Measurements from ENCODE around the gene ADH7.

ADH7 gene

DNA sequence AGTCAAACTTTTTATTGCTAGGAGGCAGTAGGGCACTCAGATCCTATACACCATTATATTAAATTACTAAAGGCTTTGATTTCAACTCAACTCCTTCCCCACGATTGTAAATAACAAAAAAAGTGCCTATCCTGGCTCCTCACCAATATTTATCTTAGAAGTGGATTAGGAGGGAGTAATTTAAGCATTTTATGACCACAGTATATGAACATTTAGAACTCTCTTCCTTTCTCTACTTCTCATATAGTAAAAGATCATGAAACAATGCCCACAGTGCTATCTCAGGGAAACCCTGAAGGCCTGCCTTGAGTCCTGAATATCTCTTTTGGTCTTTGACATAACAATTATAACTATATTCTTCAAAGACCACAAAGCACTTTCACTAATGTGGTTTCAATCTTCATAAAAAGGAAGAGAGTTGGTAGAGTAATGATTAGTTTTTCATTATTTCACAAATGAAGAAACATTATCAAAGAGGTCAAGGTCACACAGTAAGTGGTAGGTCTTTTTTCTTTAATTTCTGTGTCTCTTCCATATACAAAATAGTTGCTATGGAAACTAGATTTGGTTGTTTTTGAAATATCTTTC, 53.5 kb downstream of the ADH7 start:
- TF ChIP-seq, protein P1, sequence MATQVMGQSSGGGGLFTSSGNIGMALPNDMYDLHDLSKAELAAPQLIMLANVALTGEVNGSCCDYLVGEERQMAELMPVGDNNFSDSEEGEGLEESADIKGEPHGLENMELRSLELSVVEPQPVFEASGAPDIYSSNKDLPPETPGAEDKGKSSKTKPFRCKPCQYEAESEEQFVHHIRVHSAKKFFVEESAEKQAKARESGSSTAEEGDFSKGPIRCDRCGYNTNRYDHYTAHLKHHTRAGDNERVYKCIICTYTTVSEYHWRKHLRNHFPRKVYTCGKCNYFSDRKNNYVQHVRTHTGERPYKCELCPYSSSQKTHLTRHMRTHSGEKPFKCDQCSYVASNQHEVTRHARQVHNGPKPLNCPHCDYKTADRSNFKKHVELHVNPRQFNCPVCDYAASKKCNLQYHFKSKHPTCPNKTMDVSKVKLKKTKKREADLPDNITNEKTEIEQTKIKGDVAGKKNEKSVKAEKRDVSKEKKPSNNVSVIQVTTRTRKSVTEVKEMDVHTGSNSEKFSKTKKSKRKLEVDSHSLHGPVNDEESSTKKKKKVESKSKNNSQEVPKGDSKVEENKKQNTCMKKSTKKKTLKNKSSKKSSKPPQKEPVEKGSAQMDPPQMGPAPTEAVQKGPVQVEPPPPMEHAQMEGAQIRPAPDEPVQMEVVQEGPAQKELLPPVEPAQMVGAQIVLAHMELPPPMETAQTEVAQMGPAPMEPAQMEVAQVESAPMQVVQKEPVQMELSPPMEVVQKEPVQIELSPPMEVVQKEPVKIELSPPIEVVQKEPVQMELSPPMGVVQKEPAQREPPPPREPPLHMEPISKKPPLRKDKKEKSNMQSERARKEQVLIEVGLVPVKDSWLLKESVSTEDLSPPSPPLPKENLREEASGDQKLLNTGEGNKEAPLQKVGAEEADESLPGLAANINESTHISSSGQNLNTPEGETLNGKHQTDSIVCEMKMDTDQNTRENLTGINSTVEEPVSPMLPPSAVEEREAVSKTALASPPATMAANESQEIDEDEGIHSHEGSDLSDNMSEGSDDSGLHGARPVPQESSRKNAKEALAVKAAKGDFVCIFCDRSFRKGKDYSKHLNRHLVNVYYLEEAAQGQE (IDR thresholded peaks at IDR 0.05; ENCODE audit: insufficient read depth in 1 of 2, low read depth in 2 of 2, low read length in 2 of 2): no peak
- no peak for TF ChIP-seq TAF1 (IDR thresholded peaks at IDR 0.05; ENCODE audit: borderline replicate concordance, insufficient read depth, low read length)
- TF ChIP-seq SIN3A (IDR thresholded peaks at IDR 0.05; ENCODE audit: borderline replicate concordance, insufficient read depth, low read length): no peak
- TF ChIP-seq POLR2AphosphoS5 (IDR thresholded peaks at IDR 0.05; ENCODE audit: low read depth, low read length): no peak

DNA sequence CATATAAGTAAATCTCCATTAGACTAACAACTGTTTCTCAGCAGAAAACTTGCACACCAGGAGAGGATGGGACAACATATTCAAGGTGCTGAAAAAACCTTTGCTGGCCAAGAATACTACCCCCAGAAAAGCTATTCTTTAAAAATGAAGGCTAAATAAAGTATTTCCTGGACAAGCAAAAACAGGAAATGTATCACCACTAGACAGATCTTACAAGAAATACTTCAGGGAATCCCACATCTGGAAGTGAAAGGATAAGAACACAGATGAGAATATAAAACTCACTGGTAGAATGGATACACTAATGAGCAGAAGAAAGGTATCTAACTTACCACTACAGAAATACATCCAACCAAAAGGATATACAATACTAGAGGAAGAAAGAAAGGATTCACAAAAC, 55.6 kb downstream of the ADH7 start:
- TF ChIP-seq FOXP2 (optimal IDR thresholded peaks at IDR 0.05; ENCODE audit: borderline replicate concordance, extremely low read depth, extremely low read length, insufficient read depth) (no peak), TAF1 (IDR thresholded peaks at IDR 0.05; ENCODE audit: borderline replicate concordance, insufficient read depth, low read length) (no peak), SIN3A (IDR thresholded peaks at IDR 0.05; ENCODE audit: borderline replicate concordance, insufficient read depth, low read length) (no peak), POLR2AphosphoS5 (IDR thresholded peaks at IDR 0.05; ENCODE audit: low read depth, low read length) (no peak)
- TF ChIP-seq, protein P1 (IDR thresholded peaks at IDR 0.05; ENCODE audit: insufficient read depth in 1 of 2, low read depth in 2 of 2, low read length in 2 of 2): no peak

DNA sequence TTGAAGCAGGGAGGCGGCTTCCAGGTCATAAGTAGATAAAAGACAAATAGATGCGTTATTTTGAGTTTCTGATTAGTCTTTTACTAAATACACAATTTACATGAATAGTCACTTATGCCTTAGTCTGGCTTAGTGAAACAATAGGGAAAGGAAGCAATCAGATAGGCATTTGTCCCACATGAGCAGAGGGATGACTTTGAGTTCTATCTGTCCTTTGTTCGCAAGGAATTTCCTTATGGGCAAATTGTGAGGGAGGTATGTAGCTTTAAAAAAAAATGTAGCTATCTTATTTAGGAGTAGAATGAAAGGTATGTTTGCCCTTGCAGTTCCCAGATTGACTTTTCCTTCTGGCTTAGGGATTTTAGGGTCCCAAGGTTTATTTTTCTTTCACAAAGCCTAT, 56.3 kb downstream of the ADH7 start:
- no peak for TF ChIP-seq TAF1 (IDR thresholded peaks at IDR 0.05; ENCODE audit: borderline replicate concordance, insufficient read depth, low read length)
- TF ChIP-seq POLR2AphosphoS5 (IDR thresholded peaks at IDR 0.05; ENCODE audit: low read depth, low read length): no peak
- no peak for TF ChIP-seq SIN3A (IDR thresholded peaks at IDR 0.05; ENCODE audit: borderline replicate concordance, insufficient read depth, low read length)
- no peak for TF ChIP-seq FOXP2 (optimal IDR thresholded peaks at IDR 0.05; ENCODE audit: borderline replicate concordance, extremely low read depth, extremely low read length, insufficient read depth)
- TF ChIP-seq, protein P1 (IDR thresholded peaks at IDR 0.05; ENCODE audit: insufficient read depth in 1 of 2, low read depth in 2 of 2, low read length in 2 of 2): no peak

DNA sequence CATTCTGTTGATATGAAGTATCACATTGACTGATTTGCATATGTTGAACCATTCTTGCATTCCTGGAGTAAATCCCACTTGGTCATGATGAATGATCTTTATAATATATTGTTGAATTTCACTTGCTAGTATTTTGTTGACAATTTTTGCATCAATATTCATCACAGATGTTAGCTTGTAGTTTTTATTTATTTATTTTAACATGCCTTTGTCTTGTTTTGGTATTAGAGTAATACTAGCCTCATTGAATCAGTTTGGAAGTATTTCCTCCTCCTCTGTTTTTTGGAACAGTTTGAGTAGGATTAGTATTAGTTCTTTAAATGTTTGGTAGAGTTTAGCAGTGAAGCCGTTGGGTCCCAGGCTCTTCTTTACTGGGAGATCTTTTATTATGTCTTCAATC, 68.7 kb downstream of the ADH7 start:
- TF ChIP-seq TAF1 (IDR thresholded peaks at IDR 0.05; ENCODE audit: borderline replicate concordance, insufficient read depth, low read length) (no peak), POLR2AphosphoS5 (IDR thresholded peaks at IDR 0.05; ENCODE audit: low read depth, low read length) (no peak), SIN3A (IDR thresholded peaks at IDR 0.05; ENCODE audit: borderline replicate concordance, insufficient read depth, low read length) (no peak), FOXP2 (optimal IDR thresholded peaks at IDR 0.05; ENCODE audit: borderline replicate concordance, extremely low read depth, extremely low read length, insufficient read depth) (no peak)
- TF ChIP-seq, protein P1 (IDR thresholded peaks at IDR 0.05; ENCODE audit: insufficient read depth in 1 of 2, low read depth in 2 of 2, low read length in 2 of 2): no peak

DNA sequence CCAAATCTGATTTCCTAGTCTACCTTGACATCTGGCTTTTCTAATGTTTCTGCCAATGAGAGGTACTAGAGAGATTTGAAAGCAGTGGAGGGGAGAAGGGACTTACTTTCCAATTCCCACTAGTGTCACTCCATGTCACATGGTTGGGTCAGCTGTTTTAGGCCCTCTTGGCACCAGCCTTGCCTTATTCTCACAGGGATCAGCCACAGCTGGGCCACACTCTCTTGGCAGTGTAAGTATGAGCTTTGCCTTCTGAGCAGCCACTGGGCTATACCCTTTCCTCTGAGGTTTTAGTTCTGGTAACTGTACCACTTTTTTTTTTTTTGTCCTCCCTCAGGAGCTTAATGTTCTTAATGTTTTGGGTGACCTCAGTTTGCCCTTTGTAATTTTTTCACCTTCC, 72.4 kb downstream of the ADH7 start:
- TF ChIP-seq FOXP2 (optimal IDR thresholded peaks at IDR 0.05; ENCODE audit: borderline replicate concordance, extremely low read depth, extremely low read length, insufficient read depth) (no peak), SIN3A (IDR thresholded peaks at IDR 0.05; ENCODE audit: borderline replicate concordance, insufficient read depth, low read length) (no peak), POLR2AphosphoS5 (IDR thresholded peaks at IDR 0.05; ENCODE audit: low read depth, low read length) (no peak), TAF1 (IDR thresholded peaks at IDR 0.05; ENCODE audit: borderline replicate concordance, insufficient read depth, low read length) (no peak)
- TF ChIP-seq, protein P1 (IDR thresholded peaks at IDR 0.05; ENCODE audit: insufficient read depth in 1 of 2, low read depth in 2 of 2, low read length in 2 of 2): no peak
